Measurements from ENCODE around the gene CCL16.
"Not testable (repeated sequence)": the region's sequence is repeated elsewhere in the genome, so short reads cannot be mapped to it uniquely, and the experiment has no call there.

CCL16 gene

GRCh38 chr17:35981246-35981645, at the start of gene CCL16:
Gene CCL16, minus strand, starts transcription at chr17:35981497. Its CDS starts 77 bp downstream, at chr17:35981420.
- no peak for DNase-seq (ENCODE audit: extremely low read depth in 1 of 2, low read depth in 1 of 2)

GRCh38 chr17:36030956-36031355, 49.7 kb upstream of the CCL16 start:
- DNase-seq (ENCODE audit: extremely low read depth in 1 of 2, low read depth in 1 of 2), result no peak

- no peak for DNase-seq (ENCODE audit: extremely low read depth in 1 of 2, low read depth in 1 of 2)
These were observed 46.5 kb upstream of the CCL16 start for GRCh38 chr17:36027761-36028160.

- no peak for DNase-seq (ENCODE audit: extremely low read depth in 1 of 2, low read depth in 1 of 2)
These were observed 43.0 kb upstream of the CCL16 start for GRCh38 chr17:36024106-36024869.

GRCh38 chr17:36019423-36019822, 38.1 kb upstream of the CCL16 start:
- DNase-seq (ENCODE audit: extremely low read depth in 1 of 2, low read depth in 1 of 2), result no peak

- no peak for DNase-seq (ENCODE audit: extremely low read depth in 1 of 2, low read depth in 1 of 2)
These were observed 36.5 kb upstream of the CCL16 start, which contains the start of gene CCL23 for GRCh38 chr17:36017799-36018198. Gene CCL23, minus strand, starts transcription at chr17:36017972. Its CDS starts 75 bp downstream, at chr17:36017897.

- DNase-seq (ENCODE audit: extremely low read depth in 1 of 2, low read depth in 1 of 2), result no peak
These were observed 35.3 kb upstream of the CCL16 start for GRCh38 chr17:36016555-36016954.

- not testable (repeated sequence) for DNase-seq (ENCODE audit: extremely low read depth in 1 of 2, low read depth in 1 of 2)
These were observed 34.6 kb upstream of the CCL16 start for GRCh38 chr17:36015895-36016294.

- no peak for DNase-seq (ENCODE audit: extremely low read depth in 1 of 2, low read depth in 1 of 2)
These were observed 33.6 kb upstream of the CCL16 start for GRCh38 chr17:36014946-36015345.

GRCh38 chr17:36011201-36011600, 29.9 kb upstream of the CCL16 start:
- no peak for DNase-seq (ENCODE audit: extremely low read depth in 1 of 2, low read depth in 1 of 2)

GRCh38 chr17:36008998-36009665, 27.8 kb upstream of the CCL16 start:
- no peak for DNase-seq (ENCODE audit: extremely low read depth in 1 of 2, low read depth in 1 of 2)

- no peak for DNase-seq (ENCODE audit: extremely low read depth in 1 of 2, low read depth in 1 of 2)
These were observed 23.4 kb upstream of the CCL16 start for GRCh38 chr17:36004594-36005108.

- DNase-seq (ENCODE audit: extremely low read depth in 1 of 2, low read depth in 1 of 2), result no peak
These were observed 21.3 kb upstream of the CCL16 start for GRCh38 chr17:36002631-36003030.

GRCh38 chr17:36001862-36002603, 20.7 kb upstream of the CCL16 start:
- no peak for DNase-seq (ENCODE audit: extremely low read depth in 1 of 2, low read depth in 1 of 2)

- no peak for DNase-seq (ENCODE audit: extremely low read depth in 1 of 2, low read depth in 1 of 2)
These were observed 19.9 kb upstream of the CCL16 start, which contains the start of gene CCL15 for GRCh38 chr17:36001110-36001771. Gene CCL15, minus strand, starts transcription at chr17:36001553. Its CDS starts 61 bp downstream, at chr17:36001492.

GRCh38 chr17:36000732-36001109, 19.4 kb upstream of the CCL16 start:
- no peak for DNase-seq (ENCODE audit: extremely low read depth in 1 of 2, low read depth in 1 of 2)

- DNase-seq (ENCODE audit: extremely low read depth in 1 of 2, low read depth in 1 of 2), result no peak
These were observed 17.5 kb upstream of the CCL16 start for GRCh38 chr17:35998756-35999155.

GRCh38 chr17:35998018-35998545, 16.8 kb upstream of the CCL16 start:
- DNase-seq (ENCODE audit: extremely low read depth in 1 of 2, low read depth in 1 of 2), result no peak

GRCh38 chr17:35995346-35995745, 14.0 kb upstream of the CCL16 start:
- DNase-seq (ENCODE audit: extremely low read depth in 1 of 2, low read depth in 1 of 2), result not testable (repeated sequence)

- no peak for DNase-seq (ENCODE audit: extremely low read depth in 1 of 2, low read depth in 1 of 2)
These were observed 9.8 kb upstream of the CCL16 start for GRCh38 chr17:35991075-35991474.
